NCI-H446 treated with DMSO at 0.1 percent for 48 hours (cell line): Measurements from ENCODE around the gene MACROD2.

ENCODE experiments used
- DNase-seq: peaks from one replicate; lab custom pipeline; 2025; lab: John Stamatoyannopoulos, UW

The MACROD2 gene

GRCh38 chr20:14337400-14338171 is 342.3 kb downstream of the MACROD2 start, which contains the start of gene FLRT3:
TSS of gene FLRT3 (minus strand) at chr20:14337612. CDS start at chr20:14327506, 10,106 bp downstream.
- peak; percentile 99 for DNase-seq

GRCh38 chr20:14341801-14342200 is 346.5 kb downstream of the MACROD2 start:
- no peak for DNase-seq

DNA sequence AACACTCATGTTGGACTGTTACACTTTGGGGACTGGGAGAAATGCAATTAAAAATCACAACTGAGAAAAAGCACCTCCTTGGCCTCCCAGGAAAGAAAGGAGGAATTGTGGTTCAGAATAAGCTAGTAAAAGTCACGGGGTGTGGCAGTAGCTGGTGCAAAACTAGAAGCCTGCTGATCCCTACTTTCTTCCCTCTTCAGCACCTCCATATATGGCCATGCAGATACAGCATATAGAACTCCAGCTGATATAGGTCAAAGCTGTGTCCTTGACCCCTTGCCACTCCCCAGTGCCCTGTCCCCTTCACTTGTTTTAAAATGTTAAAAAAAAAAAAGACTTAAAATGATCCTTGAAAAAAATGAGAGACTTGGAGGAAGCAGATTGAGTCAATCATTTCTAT is 347.6 kb downstream of the MACROD2 start:
- DNase-seq: no peak

DNA sequence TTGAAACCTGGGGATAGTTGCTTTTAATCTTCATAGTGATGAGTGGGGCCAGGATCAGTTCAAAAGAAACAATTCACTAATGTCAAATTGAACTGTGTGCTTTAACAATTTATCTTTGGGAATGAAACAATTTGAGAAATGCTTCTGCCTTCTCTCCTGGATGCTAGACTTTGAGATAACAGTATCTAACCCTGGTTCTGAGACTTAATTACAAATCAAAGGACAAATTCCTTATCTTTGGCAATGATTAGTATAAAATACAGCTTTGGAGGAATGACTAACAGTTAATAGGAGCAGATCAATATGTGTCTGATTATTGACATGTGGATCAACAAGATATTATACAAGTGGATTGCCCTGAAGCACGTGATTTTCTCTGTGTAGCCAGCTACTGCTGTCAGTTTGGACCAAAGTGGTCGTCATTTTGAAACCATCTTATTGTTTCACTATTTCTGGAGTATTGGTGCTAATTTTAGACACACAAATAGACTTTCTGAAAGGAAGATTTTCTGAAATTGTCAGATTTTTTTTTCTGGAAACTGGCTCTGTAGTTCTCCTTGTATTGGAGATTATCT is 348.3 kb downstream of the MACROD2 start:
- DNase-seq: no peak

GRCh38 chr20:14344746-14345145 is 349.4 kb downstream of the MACROD2 start:
- DNase-seq: no peak

- DNase-seq: no peak
These were observed 360.5 kb downstream of the MACROD2 start for GRCh38 chr20:14355791-14356190.

GRCh38 chr20:14360416-14360815 is 365.1 kb downstream of the MACROD2 start:
- no peak for DNase-seq

- DNase-seq: no peak
These were observed 366.4 kb downstream of the MACROD2 start for GRCh38 chr20:14361509-14362345.

DNA sequence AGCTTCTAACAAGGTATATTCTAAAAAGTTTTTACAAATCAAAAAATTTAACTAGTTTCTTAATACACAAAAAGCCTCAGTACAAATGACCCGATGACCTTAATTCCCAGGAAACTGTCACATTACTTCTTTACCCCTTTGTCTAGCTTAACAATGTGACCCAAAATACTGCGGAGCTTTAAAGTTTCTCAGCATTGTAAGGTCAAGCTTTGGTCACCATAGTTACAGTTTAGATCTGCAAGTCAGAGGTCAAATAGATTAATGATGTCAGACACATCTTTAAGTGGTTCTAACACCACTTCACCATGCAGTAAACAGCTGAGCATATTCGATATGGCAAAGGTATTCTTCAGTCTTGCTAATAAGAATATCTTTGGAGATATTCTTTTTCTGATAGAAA is 378.9 kb downstream of the MACROD2 start:
- DNase-seq: no peak

GRCh38 chr20:14375416-14375985 is 380.2 kb downstream of the MACROD2 start:
- DNase-seq: no peak

GRCh38 chr20:14378326-14378725 is 383.0 kb downstream of the MACROD2 start:
- no peak for DNase-seq

- no peak for DNase-seq
These were observed 388.0 kb downstream of the MACROD2 start for GRCh38 chr20:14383335-14383734.

DNA sequence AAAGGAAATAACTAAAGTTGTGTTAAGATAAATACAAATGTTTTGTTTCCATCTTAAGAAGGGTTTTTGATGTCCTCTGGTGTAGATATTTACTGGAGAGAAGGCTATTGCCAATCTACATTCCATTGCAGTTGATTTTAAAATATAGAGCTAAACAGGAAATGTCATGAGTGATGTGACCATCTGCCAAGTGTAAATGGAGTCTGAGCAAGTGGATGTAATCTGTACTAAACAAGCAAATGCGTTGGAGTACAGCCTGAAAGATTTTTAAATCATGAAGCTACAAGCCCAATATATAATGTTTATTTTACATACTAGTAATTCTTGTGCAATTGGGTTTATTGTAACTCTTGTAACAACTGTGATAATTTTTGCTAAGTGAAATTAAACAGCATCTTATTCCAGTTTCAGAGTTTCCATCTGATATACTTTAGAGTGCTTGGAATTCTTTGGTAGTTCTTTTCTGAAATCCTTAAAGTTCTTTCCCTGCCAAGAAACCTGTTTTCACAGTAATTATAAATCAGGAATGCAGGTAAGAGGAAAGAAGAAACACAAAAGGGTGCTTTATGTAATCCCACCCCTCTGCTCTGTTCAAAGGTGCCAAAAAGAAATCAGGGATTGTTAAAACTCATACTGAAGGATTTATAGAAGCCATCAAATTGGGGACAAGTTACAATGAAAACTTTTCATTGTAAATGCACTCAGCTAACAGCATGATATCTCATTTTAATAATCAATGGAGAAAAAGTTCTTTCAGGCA is 389.3 kb downstream of the MACROD2 start:
- DNase-seq: peak; percentile 39

- no peak for DNase-seq
These were observed 389.9 kb downstream of the MACROD2 start for GRCh38 chr20:14385176-14385740.

- no peak for DNase-seq
These were observed 391.4 kb downstream of the MACROD2 start for GRCh38 chr20:14386726-14387125.

DNA sequence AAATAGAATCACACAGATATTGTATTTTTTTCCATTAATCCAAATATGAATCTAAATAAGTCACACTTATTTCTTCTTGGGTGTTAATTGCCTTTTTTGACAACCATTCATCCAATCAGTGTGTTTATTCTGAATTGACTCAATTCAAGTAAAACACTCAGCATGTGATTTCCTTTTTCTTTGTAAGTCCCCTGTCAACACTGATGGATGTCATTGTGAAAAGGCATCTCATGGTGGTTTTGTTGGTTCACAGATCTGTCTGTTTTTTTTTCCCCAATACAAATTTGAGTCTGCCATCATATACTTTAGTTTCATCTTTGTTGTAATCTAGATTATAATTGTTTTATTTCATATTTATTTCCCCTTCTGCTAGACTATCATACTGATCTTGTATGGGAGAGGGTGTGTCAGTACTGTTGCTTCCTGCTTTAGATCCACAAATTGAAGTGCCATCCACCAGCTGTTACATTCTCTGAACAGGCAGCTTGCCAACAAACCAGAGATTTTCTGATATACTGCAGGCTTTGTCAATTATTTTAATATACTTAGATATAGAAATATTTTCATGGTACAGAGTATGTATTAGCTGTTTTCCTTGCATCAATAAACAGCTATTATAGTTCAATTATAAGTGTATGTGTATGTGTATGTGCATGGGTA is 406.3 kb downstream of the MACROD2 start:
- peak; percentile 69 for DNase-seq

DNA sequence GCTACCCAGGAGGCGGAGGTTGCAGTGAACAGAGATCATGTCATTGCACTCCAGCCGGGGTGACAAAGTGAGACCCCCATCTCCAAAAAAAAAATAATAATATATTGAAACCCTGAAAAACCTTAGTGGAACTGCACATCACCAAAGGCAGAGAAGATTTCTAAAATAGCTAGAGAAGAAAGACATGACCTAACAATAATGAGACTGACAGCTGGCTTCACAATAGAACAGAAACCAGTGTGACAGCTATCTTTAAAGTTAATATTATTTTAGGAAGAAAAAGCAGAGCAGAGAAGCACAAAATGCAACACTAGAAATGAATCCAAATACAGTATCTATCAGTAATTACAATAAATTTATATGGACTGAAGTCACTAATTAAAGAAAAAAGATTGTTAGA is 409.2 kb downstream of the MACROD2 start:
- DNase-seq: no peak

DNA sequence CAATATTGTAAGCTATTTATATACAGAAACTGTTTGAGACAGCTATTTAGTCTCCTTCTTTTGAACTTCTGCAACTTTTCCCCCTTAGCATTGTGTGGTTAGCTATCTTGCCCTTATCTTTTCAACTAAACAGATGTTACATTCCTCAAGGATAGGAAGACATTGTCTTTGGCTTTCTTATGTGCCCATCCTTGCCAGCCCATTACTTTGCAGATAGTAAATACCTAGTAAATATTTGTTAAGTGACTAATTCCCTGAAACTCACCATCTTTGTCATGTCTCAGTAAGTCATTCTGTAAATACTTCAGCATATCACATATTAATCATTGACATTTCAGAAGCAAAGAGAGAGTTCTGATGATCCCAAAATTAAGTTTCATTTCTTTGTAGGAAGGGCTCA is 411.2 kb downstream of the MACROD2 start:
- DNase-seq: no peak

- DNase-seq: no peak
These were observed 412.0 kb downstream of the MACROD2 start for GRCh38 chr20:14407336-14407735.

DNA sequence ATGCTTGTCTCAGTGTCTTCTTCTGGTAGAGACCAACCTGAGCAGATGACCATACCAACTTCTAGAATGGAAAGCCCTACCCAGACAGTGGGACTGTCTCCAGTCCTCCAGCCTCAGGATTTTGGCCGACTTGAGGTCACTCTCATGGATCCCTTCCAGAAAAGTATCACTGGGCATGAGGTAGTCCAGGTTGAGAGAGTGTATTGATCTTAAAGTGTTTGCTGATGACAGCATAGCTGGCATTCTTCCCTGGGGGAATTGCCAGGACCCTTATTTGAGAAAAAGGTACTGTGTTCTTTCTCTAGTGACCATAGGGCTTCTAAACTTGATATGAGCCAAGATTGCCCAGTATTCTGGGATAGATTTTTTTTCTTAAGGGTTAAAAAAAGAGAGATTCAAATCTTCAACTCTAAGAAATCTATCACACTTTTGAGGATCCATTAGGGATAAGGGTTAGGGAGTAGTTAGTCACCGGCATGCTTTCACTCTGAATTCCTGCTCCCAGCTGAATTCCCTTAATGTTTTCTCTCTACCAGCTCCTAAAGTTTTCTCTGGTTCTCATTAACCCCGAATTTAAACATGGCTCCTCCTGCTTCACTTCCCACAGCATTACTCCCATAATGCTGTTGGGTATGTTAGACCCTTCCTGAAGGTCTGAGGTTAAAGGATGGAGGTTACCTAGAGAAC is 415.7 kb downstream of the MACROD2 start:
- DNase-seq: no peak
